Activated T-helper 1 cell treated with Interleukin-2 at 50 U/mL for 16 hours (primary cell): ENCODE data around the gene POLH.
"Not testable (repeated sequence)": the region's sequence is repeated elsewhere in the genome, so short reads cannot be mapped to it uniquely, and the experiment has no call there.

Source experiments
- DNase-seq: peaks from one replicate; pipeline ENCODE4 v3.0.0-alpha.2; 2020; ENCODE audit warnings: low read depth

The POLH gene

GRCh38 chr6:43575772-43576551 lies at the start of gene POLH, which contains the start of gene XPO5:
Gene POLH, plus strand, starts transcription at chr6:43576185. Its CDS starts 6,135 bp downstream, at chr6:43582320.
Gene XPO5, minus strand, starts transcription at chr6:43576038. Its CDS starts 174 bp downstream, at chr6:43575864.
- DNase-seq: peak; percentile 90

- DNase-seq: no peak
Observed at GRCh38 chr6:43532201-43532600, 43.8 kb upstream of the POLH start.

GRCh38 chr6:43538986-43539385 lies 37.0 kb upstream of the POLH start:
- DNase-seq: not testable (repeated sequence)

GRCh38 chr6:43539409-43539808 lies 36.6 kb upstream of the POLH start:
- DNase-seq: not testable (repeated sequence)

- DNase-seq: no peak
Observed at GRCh38 chr6:43540507-43540906, 35.5 kb upstream of the POLH start.

GRCh38 chr6:43541774-43542471 lies 34.1 kb upstream of the POLH start:
- no peak for DNase-seq

- no peak for DNase-seq
Observed at GRCh38 chr6:43544461-43544860, 31.5 kb upstream of the POLH start.

GRCh38 chr6:43547222-43547621 lies 28.8 kb upstream of the POLH start:
- no peak for DNase-seq

GRCh38 chr6:43557620-43558019 lies 18.4 kb upstream of the POLH start:
- not testable (repeated sequence) for DNase-seq

GRCh38 chr6:43559328-43559727 lies 16.7 kb upstream of the POLH start:
- DNase-seq: no peak

- no peak for DNase-seq
Observed at GRCh38 chr6:43570876-43571441, 5.0 kb upstream of the POLH start.

GRCh38 chr6:43572015-43572414 lies 4.0 kb upstream of the POLH start:
- DNase-seq: no peak

- DNase-seq: no peak
Observed at GRCh38 chr6:43575105-43575771, 747 bp upstream of the POLH start.

GRCh38 chr6:43578748-43579147 lies 2.8 kb downstream of the POLH start:
- no peak for DNase-seq

- no peak for DNase-seq
Observed at GRCh38 chr6:43579171-43579570, 3.2 kb downstream of the POLH start.

GRCh38 chr6:43582911-43583310 lies 6.9 kb downstream of the POLH start:
- DNase-seq: no peak

- no peak for DNase-seq
Observed at GRCh38 chr6:43584892-43585570, 9.0 kb downstream of the POLH start.

GRCh38 chr6:43588194-43588593 lies 12.2 kb downstream of the POLH start:
- DNase-seq: no peak

GRCh38 chr6:43589564-43589963 lies 13.6 kb downstream of the POLH start:
- DNase-seq: not testable (repeated sequence)

- DNase-seq: no peak
Observed at GRCh38 chr6:43593938-43594337, 18.0 kb downstream of the POLH start.

- DNase-seq: no peak
Observed at GRCh38 chr6:43600595-43600994, 24.6 kb downstream of the POLH start.

GRCh38 chr6:43604174-43604573 lies 28.2 kb downstream of the POLH start:
- DNase-seq: no peak
